Testis (tissue), 3 donors: ENCODE results near the gene IL1RAPL2. TPM values are rescaled to one million over a fixed set of nuclear protein-coding genes. Genes with fewer than 3 reads are reported as not detected.

Experiments used
- DNase-seq: peaks from one replicate; pipeline ENCODE4 v3.0.0-alpha.2; 2019
- H3K27ac ChIP-seq, 2 donors: fragments of 200-600 bp; sonication (generic); one replicate each; pipeline ENCODE4 v1.5.1; 2019
- H3K27me3 ChIP-seq: fragments of 200-600 bp; sonication (generic); one replicate; pipeline ENCODE4 v1.5.1; 2019
- H3K36me3 ChIP-seq: fragments of 200-600 bp; sonication (generic); one replicate; pipeline ENCODE4 v1.5.1; 2017; ENCODE audit warnings: low read depth; ENCODE audit errors: missing control alignments
- H3K4me1 ChIP-seq: fragments of 200-600 bp; sonication (generic); one replicate; pipeline ENCODE4 v1.5.1; 2019
- H3K4me3 ChIP-seq, 2 donors: fragments of 200-600 bp; sonication (generic); one replicate each; pipeline ENCODE4 v1.5.1; 2017 to 2019
- H3K9me3 ChIP-seq: fragments of 200-600 bp; sonication (generic); one replicate; pipeline ENCODE4 v1.5.1; 2017
- CTCF ChIP-seq, 3 experiments: fragments of 450-650 bp in 2 of 3; fragments of 200-600 bp in 1 of 3; sonication (generic) in 1 of 3; IDR thresholded peaks; one replicate each; pipeline ENCODE4 v1.5.1; 2016 to 2019; ENCODE audit warnings: antibody characterized with exemption in 3 of 3, mild to moderate bottlenecking in 2 of 3, moderate library complexity in 1 of 3
- POLR2A ChIP-seq: fragments of 450-650 bp; IDR thresholded peaks from one replicate; pipeline ENCODE4 v1.6.1; 2017; ENCODE audit warnings: antibody characterized with exemption, mild to moderate bottlenecking, moderate library complexity
- WGBS, 2 donors: methylation state at CpG; one replicate each; pipeline ENCODE4 v1.1.5; 2018; 5-methylcytosine and 5-hydroxymethylcytosine counted together
- intact Hi-C: fragments of 100-400 bp; cut with DNase I; formaldehyde crosslinking; loops from one replicate; pipeline ENCODE4 v1.15.1; 2023; ENCODE audit warnings: low total_unique reads
- polyA plus RNA-seq: library from polyadenylated mRNA; stranded (reverse); fragments of 350-450 nt; fragmentation: Illumina TruSeq; extraction: RNeasy Lipid Tissue Mini Kit (QIAGEN cat#74804); gene quantifications from one replicate; pipeline ENCODE4 v1.2.3, GENCODE V29; 2014; ENCODE audit warnings: low read depth, low replicate concordance; ENCODE audit not compliant: insufficient read depth
- total RNA-seq, 2 donors: library from RNA; depleted of rRNA; stranded (reverse); fragments of >200 nt; gene quantifications; one replicate each; pipeline ENCODE4 v1.2.3, GENCODE V29; 2016

IL1RAPL2 gene
- total and polyA plus RNA-seq, 3 donors from 2014 or later = 0.47 to 1.3 (median 1.2) TPM

GRCh38 chrX:105723966-105724735, 1158.2 kb downstream of the IL1RAPL2 start:
- intact Hi-C loops = no loop called here
- WGBS, 2 donors = 38 to 57% methylated on average over 1 of the region's 1 CpG
- Histone ChIP-seq H3K9me3 (no peaks in the 10 kb centered on the region), H3K4me1 (no peaks in the 10 kb centered on the region), H3K4me3 (no peak overlapping the region), H3K27ac (no peak overlapping the region), H3K36me3 (no peaks in the 10 kb centered on the region), H3K27me3 (no peaks in the 10 kb centered on the region)
- TF ChIP-seq POLR2A (no peak), CTCF (IDR thresholded peaks at IDR 0.05) (no peak)
- DNase-seq = no peak

GRCh38 chrX:105725228-105725627, 1159.2 kb downstream of the IL1RAPL2 start:
- no peaks in the 10 kb centered on the region for H3K27me3 ChIP-seq
- intact Hi-C loops = no loop called here
- no peaks in the 10 kb centered on the region for H3K9me3 ChIP-seq
- H3K4me1 ChIP-seq = no peaks in the 10 kb centered on the region
- no peaks in the 10 kb centered on the region for H3K36me3 ChIP-seq
- no peak for TF ChIP-seq CTCF (IDR thresholded peaks at IDR 0.05)
- no peak for TF ChIP-seq POLR2A
- no peak overlapping the region for H3K4me3 ChIP-seq
- H3K27ac ChIP-seq = no peak overlapping the region
- DNase-seq = no peak
- 58 to 73% methylated on average over 1 of the region's 1 CpG for WGBS, 2 donors

GRCh38 chrX:105738162-105738561, 1172.2 kb downstream of the IL1RAPL2 start:
- Histone ChIP-seq H3K4me3 (no peak overlapping the region), H3K27me3 (no peaks in the 10 kb centered on the region), H3K9me3 (no peaks in the 10 kb centered on the region), H3K36me3 (no peaks in the 10 kb centered on the region), H3K27ac (no peak overlapping the region), H3K4me1 (no peaks in the 10 kb centered on the region)
- intact Hi-C loops = no loop called here
- TF ChIP-seq POLR2A (no peak), CTCF (IDR thresholded peaks at IDR 0.05) (no peak)
- no peak for DNase-seq
- WGBS, 2 donors = 92% methylated on average over 2 of the region's 2 CpGs

- Histone ChIP-seq H3K36me3 (no peaks in the 10 kb centered on the region), H3K4me1 (no peaks in the 10 kb centered on the region), H3K9me3 (no peaks in the 10 kb centered on the region), H3K4me3 (no peak overlapping the region), H3K27me3 (no peaks in the 10 kb centered on the region), H3K27ac (no peak overlapping the region)
- no peak for DNase-seq
- TF ChIP-seq POLR2A (no peak), CTCF (IDR thresholded peaks at IDR 0.05) (no peak)
- intact Hi-C loops = no loop called here
Observed at GRCh38 chrX:105744291-105744690, 1178.3 kb downstream of the IL1RAPL2 start.

- no peak overlapping the region for H3K4me3 ChIP-seq
- H3K4me1 ChIP-seq = no peaks in the 10 kb centered on the region
- intact Hi-C loops = no loop called here
- TF ChIP-seq POLR2A (no peak), CTCF (IDR thresholded peaks at IDR 0.05) (no peak)
- no peak for DNase-seq
- H3K36me3 ChIP-seq = no peaks in the 10 kb centered on the region
- H3K27me3 ChIP-seq = no peaks in the 10 kb centered on the region
- no peak overlapping the region for H3K27ac ChIP-seq
- WGBS, 2 donors = 85 to 86% methylated on average over 2 of the region's 2 CpGs
- H3K9me3 ChIP-seq = no peaks in the 10 kb centered on the region
Observed at GRCh38 chrX:105744946-105745345, 1178.9 kb downstream of the IL1RAPL2 start.
